Adrenal gland (tissue), 12 donors: ENCODE measurements around the gene SEMA4B. TPM values are rescaled to one million over a fixed set of nuclear protein-coding genes. Genes with fewer than 3 reads are reported as not detected.

Experiments used
- DNase-seq, 7 donors: peaks; one replicate each; pipeline ENCODE4 v3.0.0-alpha.2; 2019 to 2020
- H3K27ac ChIP-seq, 5 donors: fragments of 200-600 bp; sonication (generic) in 4 of 5; 1 replicate in 3 of 5; 2 replicates in 2 of 5; pipeline versions ENCODE4 v1.5.1 to v1.8.0; 2016 to 2020; ENCODE audit warnings: mild to moderate bottlenecking in 1 of 5
- H3K27me3 ChIP-seq: fragments of 200-600 bp; 2 replicates; pipeline ENCODE4 v1.8.0; 2021
- H3K36me3 ChIP-seq, 2 donors: fragments of 200-600 bp; replicated peaks in 1 of 2; 1 replicate in 1 of 2; 2 replicates in 1 of 2; pipeline versions ENCODE4 v1.5.1 to v1.8.0; 2018 to 2022
- H3K4me1 ChIP-seq, 2 donors: fragments of 200-600 bp; replicated peaks in 1 of 2; 1 replicate in 1 of 2; 2 replicates in 1 of 2; pipeline versions ENCODE4 v1.5.1 to v1.8.0; 2018 to 2021
- H3K4me3 ChIP-seq, 4 donors: fragments of 200-600 bp; sonication (generic) in 3 of 4; one replicate each; pipeline ENCODE4 v1.5.1; 2016 to 2018
- H3K9me3 ChIP-seq, 3 donors: fragments of 200-600 bp; sonication (generic) in 1 of 3; replicated peaks in 1 of 3; 1 replicate in 2 of 3; 2 replicates in 1 of 3; pipeline versions ENCODE4 v1.5.1 to v1.8.0; 2016 to 2021
- CTCF ChIP-seq, 6 experiments: fragments of 450-650 bp in 4 of 6; fragments of 200-600 bp in 2 of 6; sonication (generic) in 1 of 6; IDR thresholded peaks; 1 replicate in 5 of 6; 2 replicates in 1 of 6; pipeline versions ENCODE4 v1.5.1 to v1.8.0; 2016 to 2021; ENCODE audit warnings: antibody characterized with exemption in 6 of 6, mild to moderate bottlenecking in 2 of 6, moderate library complexity in 1 of 6
- POLR2A ChIP-seq, 2 donors: fragments of 450-650 bp; IDR thresholded peaks; one replicate each; pipeline ENCODE4 v1.6.1; 2017; ENCODE audit warnings: antibody characterized with exemption in 2 of 2, mild to moderate bottlenecking in 2 of 2, moderate library complexity in 1 of 2
- WGBS, 4 donors: extraction: QIAGEN DNeasy Blood & Tissue Kit in 2 of 4; methylation state at CpG; one replicate each; pipeline versions ENCODE4 v1.1.5 to v1.1.7; 2013 to 2017; 5-methylcytosine and 5-hydroxymethylcytosine counted together
- intact Hi-C, 2 donors: fragments of 100-400 bp; cut with DNase I; formaldehyde crosslinking; loops; one replicate each; pipeline versions ENCODE4 v1.14.1 to v1.15.0; 2022 to 2023
- polyA plus RNA-seq, 3 donors: library from polyadenylated mRNA; stranded (reverse); fragments of 200-250 nt in 2 of 3; fragments of 350-450 nt in 1 of 3; fragmentation: Illumina TruSeq in 1 of 3; extraction: RNeasy Lipid Tissue Mini Kit (QIAGEN cat#74804) in 1 of 3; gene quantifications; one replicate each; pipeline ENCODE4 v1.2.3, GENCODE V29; 2013 to 2014
- total RNA-seq, 9 donors: library from RNA; depleted of rRNA in 4 of 9; stranded (reverse); fragments of >200 nt in 4 of 9; fragments of 120-200 nt in 1 of 9; fragmentation: NEBNext Ultra II Directional in 1 of 9; extraction: Animal tissue kit (Norgen Biotek cat#: 25700) in 1 of 9; gene quantifications; one replicate each; pipeline versions ENCODE4 v1.1.0 to v1.2.4, GENCODE V29; 2013 to 2023
- donor health status: healthy with polysubstance abuse.
- donor health status: Bipolar disorder and iron deficiency.
- donor health status: DM: yes; HTN: yes; CAD: no.
- donor health status: DM: no; HTN: no; CAD: no.
- donor health status: DM: no; HTN: no; CAD: no.
- donor health status: DM: yes; HTN: yes; CAD: no.

The SEMA4B gene
- total and polyA plus RNA-seq, 12 donors, result 10.6 to 155 (median 85.1) TPM

- no peak for DNase-seq
- Histone ChIP-seq H3K27me3 (no peaks in the 10 kb centered on the region), H3K27ac (no peak overlapping the region), H3K4me3 (no peak overlapping the region), H3K36me3 (peaks cover 0 to 74% of the 10 kb centered on the region in 2 donors), H3K4me1 (peaks cover 0 to 9% of the 10 kb centered on the region in 2 donors), H3K9me3 (no peaks in the 10 kb centered on the region)
- intact Hi-C loops, result loop anchor here in 1 of 2 donors (2.0 kb wide), 1 partner anchor 71 kb away; no protein-coding TSS in a partner anchor
- WGBS, 4 donors, result 90 to 97% (median 92%) methylated on average over 10 to 22 of the region's 22 CpGs
- TF ChIP-seq POLR2A (IDR thresholded peaks at IDR 0.05) (no peak), CTCF (IDR thresholded peaks at IDR 0.05) (no peak)
Measured at GRCh38 chr15:90223441-90224165, 22.5 kb downstream of the SEMA4B start.

GRCh38 chr15:90225047-90225446 is 23.9 kb downstream of the SEMA4B start:
- Histone ChIP-seq H3K4me1 (peaks cover 5 to 20% of the 10 kb centered on the region in 2 donors), H3K9me3 (no peaks in the 10 kb centered on the region), H3K36me3 (peaks cover 0 to 85% of the 10 kb centered on the region in 2 donors), H3K4me3 (no peak overlapping the region), H3K27me3 (no peaks in the 10 kb centered on the region), H3K27ac (peak overlapping the region in 1 of 5 donors; percentile 39)
- WGBS, 4 donors, result 86 to 94% (median 93%) methylated on average over 3 to 17 of the region's 17 CpGs; no CpG with 5 or more reads in 1 of the 4 donors
- intact Hi-C loops, result no loop called here
- TF ChIP-seq CTCF (IDR thresholded peaks at IDR 0.05) (no peak), POLR2A (IDR thresholded peaks at IDR 0.05) (no peak)
- DNase-seq, result no peak

- intact Hi-C loops, result no loop called here
- Histone ChIP-seq H3K27ac (no peak overlapping the region), H3K9me3 (no peaks in the 10 kb centered on the region), H3K27me3 (no peaks in the 10 kb centered on the region), H3K36me3 (peaks cover 0 to 90% of the 10 kb centered on the region in 2 donors), H3K4me3 (no peak overlapping the region), H3K4me1 (peaks cover 10 to 24% of the 10 kb centered on the region in 2 donors)
- no peak for TF ChIP-seq CTCF (IDR thresholded peaks at IDR 0.05)
- no peak for TF ChIP-seq POLR2A (IDR thresholded peaks at IDR 0.05)
- 76 to 83% (median 81%) methylated on average over 12 to 18 of the region's 18 CpGs for WGBS, 4 donors
- DNase-seq, result no peak
Measured at GRCh38 chr15:90225504-90226234, 24.5 kb downstream of the SEMA4B start.

GRCh38 chr15:90227336-90227735 is 26.2 kb downstream of the SEMA4B start:
- Histone ChIP-seq H3K27ac (no peak overlapping the region), H3K4me1 (peaks cover 26 to 34% of the 10 kb centered on the region in 2 donors), H3K9me3 (no peaks in the 10 kb centered on the region), H3K36me3 (peaks cover 0 to 83% of the 10 kb centered on the region in 2 donors), H3K27me3 (no peaks in the 10 kb centered on the region), H3K4me3 (no peak overlapping the region)
- TF ChIP-seq POLR2A (IDR thresholded peaks at IDR 0.05), result no peak
- no peak for TF ChIP-seq CTCF (IDR thresholded peaks at IDR 0.05)
- intact Hi-C loops, result no loop called here
- no peak for DNase-seq
- 78 to 88% (median 84%) methylated on average over 7 of the region's 7 CpGs for WGBS, 4 donors
